Measurements from ENCODE around the gene VCAN.

GRCh38 chr5:83549674-83550073 lies 78.1 kb downstream of the VCAN start:
- TF ChIP-seq CTCF (conservative IDR thresholded peaks at IDR 0.05 in 1 of 2, IDR thresholded peaks at IDR 0.05 in 1 of 2; ENCODE audit: extremely low read depth in 1 of 2, insufficient read depth in 1 of 2, low read depth in 1 of 2, low read length in 2 of 2) (no peak), EZH2 (IDR thresholded peaks at IDR 0.05; ENCODE audit: borderline replicate concordance, low read length) (no peak)
